Naive thymus-derived CD8-positive, alpha-beta T cell (primary cell): ENCODE data around the gene TPPP. TPM values are rescaled to one million over a fixed set of nuclear protein-coding genes. Genes with fewer than 3 reads are reported as not detected.
"Not testable (repeated sequence)": the region's sequence is repeated elsewhere in the genome, so short reads cannot be mapped to it uniquely, and the experiment has no call there.

Experiments
- ATAC-seq, 2 donors: fragments of 150-1000 bp; cut with Tn5 transposase in 1 of 2; sonication (Bioruptor Pico), chemical (Tn5 transposase) in 1 of 2; 1 replicate in 1 of 2; 2 replicates in 1 of 2; pipeline ENCODE4 v1.10.0; 2021; ENCODE audit warnings: mild to moderate bottlenecking in 2 of 2, moderate library complexity in 2 of 2
- POLR2A ChIA-PET: fragments of 350-600 bp; sonication (Branson Sonifier 250); formaldehyde crosslinking; loops from one replicate; lab custom pipeline; 2021; ENCODE audit warnings: antibody characterized with exemption; lab: Charles Lee
- DNase-seq, 10 donors: peaks; one replicate each; pipeline versions ENCODE4 v3.0.0 to v3.0.0-alpha.2; 2020 to 2022
- H3K27ac Mint-ChIP-seq, 10 donors: one replicate each; pipeline ENCODE4 v1.8.0; 2020 to 2022; ENCODE audit warnings: mild to moderate bottlenecking in 10 of 10, mixed read lengths in 10 of 10, moderate library complexity in 4 of 10, inconsistent platforms in 1 of 10
- H3K27me3 Mint-ChIP-seq, 5 donors: one replicate each; pipeline ENCODE4 v1.8.0; 2021 to 2022; ENCODE audit warnings: mixed read lengths in 5 of 5
- H3K36me3 Mint-ChIP-seq, 3 donors: one replicate each; pipeline ENCODE4 v1.8.0; 2020 to 2022; ENCODE audit warnings: mixed read lengths in 3 of 3, mild to moderate bottlenecking in 2 of 3, inconsistent platforms in 1 of 3
- H3K4me1 Mint-ChIP-seq, 4 donors: one replicate each; pipeline ENCODE4 v1.8.0; 2021 to 2022; ENCODE audit warnings: mixed read lengths in 4 of 4
- H3K4me3 Mint-ChIP-seq, 10 donors: one replicate each; pipeline ENCODE4 v1.8.0; 2020 to 2022; ENCODE audit warnings: mild to moderate bottlenecking in 10 of 10, mixed read lengths in 10 of 10, moderate library complexity in 6 of 10, inconsistent platforms in 1 of 10
- H3K9me3 Mint-ChIP-seq, 9 donors: one replicate each; pipeline ENCODE4 v1.8.0; 2020 to 2022; ENCODE audit warnings: mixed read lengths in 9 of 9, mild to moderate bottlenecking in 3 of 9, inconsistent platforms in 1 of 9, moderate library complexity in 1 of 9
- polyA plus RNA-seq, 3 donors: library from polyadenylated mRNA; unstranded; fragments of 300-500 nt; fragmentation: Illumina TruSeq; gene quantifications; one replicate each; pipeline ENCODE4 v1.2.3, GENCODE V29; 2021
- total RNA-seq, 8 experiments: library from RNA in 2 of 8; stranded (reverse) in 2 of 8; gene quantifications; one replicate each; pipeline ENCODE4 v1.2.3 and lab custom pipeline; 2021 to 2026

The TPPP gene
- total and polyA plus RNA-seq, 5 experiments from 2014 or later, result 0.16 to 0.49 (median 0.25) TPM; not detected in 2

DNA sequence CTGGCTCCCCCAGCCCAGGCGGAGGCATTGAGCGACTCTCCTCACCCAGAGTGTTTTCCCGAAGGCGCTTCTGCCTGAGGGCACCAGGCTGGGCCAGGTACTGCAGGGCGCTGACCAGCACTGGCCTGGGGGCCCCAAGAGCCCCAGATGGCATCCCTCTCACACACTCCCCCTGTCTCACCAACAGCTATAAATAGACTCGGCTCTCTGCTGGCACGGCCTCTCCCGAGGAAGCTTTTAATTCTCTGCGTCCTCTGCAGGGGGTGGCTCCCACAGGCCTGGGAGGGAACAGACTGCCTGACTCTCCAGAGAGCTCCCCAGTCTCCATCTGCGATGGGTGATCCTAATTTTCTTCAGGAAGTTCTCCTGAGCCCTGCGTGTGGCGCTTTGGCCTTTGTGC is 2.9 kb downstream of the TPPP start:
- H3K27ac Mint-ChIP-seq, POLR2A ChIA-PET, DNase-seq, ATAC-seq, H3K4me3 Mint-ChIP-seq, H3K36me3 Mint-ChIP-seq, H3K27me3 Mint-ChIP-seq, H3K9me3 Mint-ChIP-seq, H3K4me1 Mint-ChIP-seq: not testable (repeated sequence)

DNA sequence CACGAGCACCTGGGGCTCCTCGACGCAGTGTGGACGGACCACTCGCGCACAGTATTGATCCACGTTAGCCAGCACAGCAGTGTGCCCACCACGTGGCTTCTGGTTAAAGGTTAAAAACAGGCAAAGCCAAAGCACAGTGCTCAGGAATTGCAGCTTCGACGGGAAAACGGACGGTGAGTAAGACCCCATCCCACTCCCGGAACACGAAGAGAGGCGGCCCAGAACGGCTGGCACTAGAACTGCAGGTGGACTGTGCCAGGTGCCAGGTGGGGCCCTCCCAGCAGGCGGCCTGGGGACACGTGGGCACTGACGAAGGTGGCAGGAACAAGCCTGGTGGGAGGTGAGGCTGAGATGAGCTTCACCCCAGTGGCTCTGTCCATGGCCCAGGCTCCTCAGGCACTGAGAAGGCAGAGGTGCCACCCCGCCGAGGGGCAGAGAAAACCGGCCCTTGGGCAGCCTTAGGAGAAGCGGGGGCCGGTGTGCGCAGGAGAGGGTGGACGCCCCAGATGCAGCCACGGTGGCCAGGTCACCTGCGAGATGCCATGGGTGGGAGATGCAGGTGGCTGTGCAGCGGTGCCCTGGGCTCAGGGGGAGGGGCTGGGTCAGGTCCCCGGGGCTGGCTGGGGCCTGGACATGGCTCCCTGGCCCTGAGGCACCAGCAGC is 4.7 kb downstream of the TPPP start:
- H3K4me3 Mint-ChIP-seq, H3K4me1 Mint-ChIP-seq, DNase-seq, H3K9me3 Mint-ChIP-seq, ATAC-seq, H3K36me3 Mint-ChIP-seq, H3K27ac Mint-ChIP-seq, POLR2A ChIA-PET: not testable (repeated sequence)
- peaks cover 0 to 24% (median 0%) of the 10 kb centered on the region in 5 donors for H3K27me3 Mint-ChIP-seq

DNA sequence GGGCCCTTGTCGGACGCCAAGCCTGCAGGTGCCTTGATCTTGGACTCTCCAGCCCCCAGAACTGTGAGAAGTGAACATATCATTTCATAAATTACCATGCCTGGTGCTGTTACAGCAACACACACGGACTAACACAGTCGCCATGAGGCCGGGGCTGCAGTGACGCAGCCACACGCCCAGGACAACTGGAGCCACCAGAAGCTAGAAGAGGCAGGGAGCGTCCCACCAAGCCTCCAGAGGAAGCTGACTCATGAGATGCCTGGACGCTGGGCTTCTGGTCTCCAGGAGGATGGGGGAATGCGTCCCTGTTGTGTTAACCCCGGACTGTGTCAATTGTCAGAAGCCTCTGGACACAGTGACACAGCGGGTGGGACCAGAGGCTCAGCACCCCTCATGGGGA is 6.2 kb downstream of the TPPP start:
- H3K27ac Mint-ChIP-seq, H3K4me3 Mint-ChIP-seq, H3K9me3 Mint-ChIP-seq, ATAC-seq, DNase-seq, H3K36me3 Mint-ChIP-seq, POLR2A ChIA-PET, H3K4me1 Mint-ChIP-seq: not testable (repeated sequence)
- H3K27me3 Mint-ChIP-seq, result peaks cover 0 to 26% (median 0%) of the 10 kb centered on the region in 5 donors

DNA sequence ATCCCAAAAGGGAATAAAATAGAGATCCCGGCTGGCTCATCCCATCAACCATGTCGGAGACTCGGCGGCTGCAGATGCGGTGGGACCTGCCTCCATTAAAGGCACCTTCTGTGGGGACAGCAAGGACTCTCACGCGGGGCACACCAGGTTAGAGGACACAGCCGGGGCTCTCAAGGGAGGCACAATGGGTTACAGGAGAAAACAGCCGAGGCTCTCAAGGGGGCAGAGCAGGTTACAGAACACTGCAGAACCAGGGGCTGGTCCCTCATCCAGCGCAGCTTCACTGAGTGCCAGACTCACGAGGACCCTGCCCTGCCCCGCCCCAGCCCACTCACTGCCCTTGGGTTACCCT is 7.0 kb downstream of the TPPP start:
- H3K36me3 Mint-ChIP-seq, H3K27ac Mint-ChIP-seq, H3K9me3 Mint-ChIP-seq, POLR2A ChIA-PET, H3K4me1 Mint-ChIP-seq, ATAC-seq, H3K4me3 Mint-ChIP-seq, DNase-seq: not testable (repeated sequence)
- peaks cover 0 to 29% (median 0%) of the 10 kb centered on the region in 5 donors for H3K27me3 Mint-ChIP-seq

DNA sequence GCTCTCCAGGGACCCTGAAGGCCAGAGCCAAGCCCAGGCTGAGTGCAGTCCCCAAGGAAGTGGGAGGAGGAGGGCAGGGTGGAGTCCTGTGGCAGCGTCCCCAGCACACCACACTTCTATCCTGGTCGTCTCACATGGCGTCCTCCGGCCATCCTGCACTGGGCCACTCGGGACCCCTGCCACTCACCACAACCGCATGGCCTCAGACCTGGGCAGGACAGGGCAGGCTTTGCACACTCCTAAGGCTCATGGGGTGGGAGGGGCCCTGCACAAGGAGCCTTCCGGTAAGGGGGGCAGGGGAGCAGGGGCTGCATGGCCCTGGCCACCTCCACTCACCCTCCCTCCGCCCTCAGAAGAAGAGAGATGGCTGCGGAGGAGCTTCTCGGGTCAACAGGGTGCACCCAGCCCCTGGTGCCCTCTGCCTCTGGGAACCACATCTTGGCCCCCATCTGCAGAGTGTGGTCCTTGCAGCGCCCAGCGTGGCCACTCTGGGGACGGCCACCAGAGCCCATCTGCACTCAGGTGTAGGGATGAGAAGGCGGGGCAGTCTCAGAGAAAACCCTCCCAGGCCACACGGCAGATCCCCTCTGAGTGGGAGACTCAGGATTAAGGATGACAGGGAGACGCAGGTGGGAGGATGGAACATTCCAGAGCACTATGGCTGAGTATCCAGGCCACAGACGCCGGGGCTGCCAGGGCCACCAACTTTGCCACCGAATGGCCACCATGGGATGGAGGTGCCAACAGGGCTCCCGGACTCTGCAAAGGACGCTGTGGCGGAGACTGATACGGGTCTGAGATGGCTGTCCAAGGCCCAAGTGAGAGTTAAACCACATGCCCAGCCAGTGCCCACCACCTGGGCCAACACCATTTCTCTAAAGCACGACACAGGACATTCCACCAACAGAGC is 7.6 kb downstream of the TPPP start:
- Mint-ChIP-seq H3K4me3 (no peak overlapping the region), H3K27me3 (peaks cover 0 to 34% (median 0%) of the 10 kb centered on the region in 5 donors), H3K9me3 (peaks cover 0 to 2% (median 0%) of the 10 kb centered on the region in 9 donors), H3K4me1 (no peaks in the 10 kb centered on the region), H3K36me3 (no peaks in the 10 kb centered on the region), H3K27ac (peak overlapping the region in 1 of 10 donors; percentile 29)
- POLR2A ChIA-PET, result no interaction called here
- ATAC-seq (no peak), DNase-seq (peak in 1 of 10 donors; percentile 58)

DNA sequence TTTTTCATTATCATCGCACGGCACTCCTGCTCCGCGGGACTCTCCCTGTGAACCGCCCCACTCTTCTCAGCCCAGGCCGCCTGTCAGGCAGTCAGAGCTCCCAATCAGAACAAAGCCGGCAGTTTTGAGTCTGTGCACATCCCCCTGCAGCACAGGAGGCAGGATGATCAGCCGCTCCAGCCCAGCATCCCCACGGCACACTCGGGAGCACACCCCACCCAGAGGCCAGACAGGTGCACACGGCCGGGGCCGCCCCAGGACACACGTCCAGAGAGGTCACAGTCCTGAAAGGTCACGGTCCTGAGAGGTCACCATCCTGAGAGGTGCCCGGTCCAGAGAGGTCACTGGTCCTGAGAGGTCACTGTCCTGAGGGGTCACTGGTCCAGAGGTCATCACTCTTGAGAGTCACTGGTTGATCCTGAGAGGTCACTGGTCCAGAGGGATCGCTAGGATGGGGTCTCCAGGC is 8.4 kb downstream of the TPPP start:
- Mint-ChIP-seq H3K27ac (no peak overlapping the region), H3K9me3 (peaks cover 0 to 2% (median 0%) of the 10 kb centered on the region in 9 donors), H3K36me3 (no peaks in the 10 kb centered on the region), H3K4me3 (no peak overlapping the region), H3K4me1 (no peaks in the 10 kb centered on the region), H3K27me3 (peaks cover 0 to 34% (median 0%) of the 10 kb centered on the region in 5 donors)
- DNase-seq, result peak in 1 of 10 donors; percentile 53
- POLR2A ChIA-PET, result no interaction called here
- no peak for ATAC-seq

DNA sequence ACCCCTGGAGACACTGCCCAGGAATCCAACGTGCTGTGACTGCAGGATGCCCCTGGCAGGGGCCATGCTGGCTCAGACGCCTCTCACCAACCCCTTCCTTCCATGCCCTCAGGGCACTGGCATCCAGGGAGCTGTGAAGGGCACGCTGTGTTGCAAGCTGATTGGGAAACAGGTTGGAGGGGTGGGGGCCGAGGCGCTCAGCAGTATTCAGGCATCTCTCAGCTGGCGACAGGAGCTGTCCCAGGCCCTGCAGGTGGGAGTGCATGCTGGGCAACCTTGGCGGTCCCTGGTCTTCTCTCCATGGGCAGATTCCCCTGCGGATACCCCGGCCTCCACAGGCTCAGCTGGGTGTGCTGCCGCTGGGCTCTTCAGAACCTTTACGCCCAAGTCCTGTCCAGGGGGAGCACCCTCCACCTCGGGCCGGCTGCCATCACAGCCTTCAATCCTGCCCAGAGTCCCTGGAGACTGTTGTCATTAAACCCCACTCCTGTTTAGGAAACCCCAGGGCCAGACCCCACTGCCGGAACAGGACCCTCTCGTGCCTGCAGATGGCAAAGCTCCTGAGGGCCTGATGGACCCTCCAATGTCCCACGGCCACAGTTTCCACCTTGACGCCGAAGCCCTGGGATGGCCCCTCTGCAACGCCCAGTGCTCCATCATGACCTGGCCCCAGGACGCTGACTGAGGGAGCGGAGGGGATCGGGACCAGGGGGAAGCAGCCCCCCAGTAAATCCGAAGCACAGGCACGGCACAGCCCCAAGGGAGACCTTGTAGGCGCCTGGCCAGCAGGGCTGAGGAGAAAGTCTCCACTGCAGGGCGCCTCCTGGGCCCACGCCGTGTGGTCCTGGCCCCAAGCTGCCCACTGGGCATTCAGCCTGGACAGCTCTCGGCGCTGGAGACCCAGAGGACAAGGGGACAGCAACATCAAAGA is 9.3 kb downstream of the TPPP start:
- no peaks in the 10 kb centered on the region for H3K36me3 Mint-ChIP-seq
- peaks cover 0 to 34% (median 0%) of the 10 kb centered on the region in 5 donors for H3K27me3 Mint-ChIP-seq
- no peaks in the 10 kb centered on the region for H3K4me1 Mint-ChIP-seq
- no peak overlapping the region for H3K27ac Mint-ChIP-seq
- H3K9me3 Mint-ChIP-seq, result peaks cover 0 to 2% (median 0%) of the 10 kb centered on the region in 9 donors
- POLR2A ChIA-PET, result no interaction called here
- H3K4me3 Mint-ChIP-seq, result no peak overlapping the region
- no peak for ATAC-seq
- DNase-seq, result peak in 1 of 10 donors; percentile 63

DNA sequence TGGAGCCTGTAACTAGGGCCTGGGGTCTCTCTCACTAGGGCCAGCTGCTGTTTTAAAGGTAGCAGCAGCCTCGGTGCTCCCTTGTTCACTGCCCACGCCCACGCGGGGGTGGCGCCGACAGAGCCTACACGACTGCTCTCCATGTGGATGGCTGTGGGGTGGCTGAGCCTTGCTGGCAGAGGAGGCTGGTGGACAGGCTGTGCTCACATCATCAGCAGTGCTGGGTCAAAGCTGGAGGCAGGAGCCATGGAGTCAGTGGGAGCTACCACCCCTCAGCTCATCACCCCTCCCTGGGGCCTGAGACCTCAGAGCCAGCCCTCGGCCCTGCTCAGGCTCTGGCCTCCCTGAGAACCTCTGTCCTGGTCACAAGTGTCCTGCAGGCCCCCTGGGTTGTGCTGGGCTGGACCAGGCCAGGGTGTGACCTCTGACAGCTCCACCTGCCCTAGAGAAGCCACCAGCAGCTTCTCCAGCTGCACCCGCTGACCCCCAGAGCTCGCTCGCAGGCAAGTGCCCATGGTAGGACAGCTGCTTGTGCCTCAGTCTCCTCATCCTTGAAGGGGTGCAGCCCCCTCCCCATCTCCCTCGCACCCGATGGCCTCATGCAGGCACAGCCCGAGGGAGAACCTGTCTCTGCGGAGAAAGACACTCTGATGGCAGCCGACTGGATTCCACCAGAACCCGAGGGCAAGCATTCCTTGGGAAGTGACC is 10.3 kb downstream of the TPPP start:
- peak in 1 of 10 donors; percentile 51 for DNase-seq
- H3K4me3 Mint-ChIP-seq, POLR2A ChIA-PET, H3K27ac Mint-ChIP-seq, ATAC-seq, H3K4me1 Mint-ChIP-seq, H3K9me3 Mint-ChIP-seq, H3K36me3 Mint-ChIP-seq: not testable (repeated sequence)
- H3K27me3 Mint-ChIP-seq, result peaks cover 0 to 34% (median 0%) of the 10 kb centered on the region in 5 donors

DNA sequence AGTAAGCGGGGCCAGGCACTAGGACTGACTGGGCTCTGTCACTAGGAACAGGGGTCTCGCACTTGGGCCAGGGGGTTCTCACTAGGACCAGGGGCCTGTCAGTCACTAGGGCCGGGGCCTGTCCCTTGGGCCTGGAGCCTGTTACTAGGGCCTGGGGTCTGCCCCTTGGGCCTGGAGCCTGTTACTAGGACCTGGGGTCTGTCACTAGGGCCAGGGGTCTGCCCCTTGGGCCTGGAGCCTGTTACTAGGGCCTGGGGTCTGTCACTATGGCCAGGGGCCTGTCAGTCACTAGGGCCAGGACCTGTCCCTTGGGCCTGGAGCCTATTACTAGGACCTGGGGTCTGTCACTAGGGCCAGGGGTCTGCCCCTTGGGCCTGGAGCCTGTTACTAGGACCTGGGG is 10.9 kb downstream of the TPPP start:
- not testable (repeated sequence) for H3K9me3 Mint-ChIP-seq, H3K36me3 Mint-ChIP-seq

DNA sequence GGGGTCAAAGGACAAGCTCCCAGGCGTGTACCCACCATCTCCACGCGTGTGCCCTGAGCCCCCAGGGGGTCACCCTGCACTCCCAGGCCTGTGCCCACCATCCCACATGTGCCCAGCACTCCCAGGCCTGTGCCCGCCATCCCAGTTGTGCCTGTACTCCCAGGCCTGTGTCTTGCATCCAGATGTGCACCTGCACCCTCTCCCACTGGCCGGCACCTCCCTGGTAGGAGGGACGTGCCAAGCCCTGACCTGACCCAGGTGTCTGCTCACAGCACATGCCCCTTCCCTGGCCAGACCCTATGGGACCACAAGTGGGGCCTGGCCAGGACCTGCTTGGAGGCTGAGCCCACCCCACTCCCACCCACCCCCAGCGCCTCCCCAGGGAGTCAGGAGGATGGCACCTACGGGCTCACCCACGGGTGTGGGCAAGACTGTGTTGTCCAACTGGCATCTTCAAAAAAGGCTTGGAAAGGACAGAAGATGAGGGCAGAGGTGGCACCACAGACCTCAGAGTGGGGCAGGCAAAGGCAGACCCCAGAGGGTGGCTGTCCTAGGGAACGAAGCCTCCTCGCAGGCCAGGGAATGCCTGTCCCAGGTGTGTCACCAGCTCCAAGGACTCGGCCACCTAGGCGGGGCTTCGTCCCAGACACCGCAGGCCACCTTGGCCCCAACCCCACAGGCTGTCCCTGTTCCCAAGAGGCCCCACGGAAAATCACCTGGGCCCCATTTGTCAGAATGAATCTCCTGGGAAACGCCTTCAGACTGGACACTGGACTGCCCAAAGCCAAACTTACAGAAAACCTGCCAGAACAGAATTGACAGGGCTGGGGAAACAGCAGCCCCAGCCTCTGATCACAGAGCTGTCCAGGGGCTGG is 11.6 kb downstream of the TPPP start:
- H3K36me3 Mint-ChIP-seq, H3K4me3 Mint-ChIP-seq, H3K27ac Mint-ChIP-seq, POLR2A ChIA-PET, DNase-seq, H3K9me3 Mint-ChIP-seq, H3K4me1 Mint-ChIP-seq, ATAC-seq: not testable (repeated sequence)
- peaks cover 0 to 35% (median 0%) of the 10 kb centered on the region in 5 donors for H3K27me3 Mint-ChIP-seq

More for the DNA sequence above, 10.9 kb downstream of the TPPP start:
- POLR2A ChIA-PET, H3K4me1 Mint-ChIP-seq, ATAC-seq, H3K4me3 Mint-ChIP-seq, H3K27ac Mint-ChIP-seq: not testable (repeated sequence)
- peak in 1 of 10 donors; percentile 13 for DNase-seq
- peaks cover 0 to 34% (median 0%) of the 10 kb centered on the region in 5 donors for H3K27me3 Mint-ChIP-seq

DNA sequence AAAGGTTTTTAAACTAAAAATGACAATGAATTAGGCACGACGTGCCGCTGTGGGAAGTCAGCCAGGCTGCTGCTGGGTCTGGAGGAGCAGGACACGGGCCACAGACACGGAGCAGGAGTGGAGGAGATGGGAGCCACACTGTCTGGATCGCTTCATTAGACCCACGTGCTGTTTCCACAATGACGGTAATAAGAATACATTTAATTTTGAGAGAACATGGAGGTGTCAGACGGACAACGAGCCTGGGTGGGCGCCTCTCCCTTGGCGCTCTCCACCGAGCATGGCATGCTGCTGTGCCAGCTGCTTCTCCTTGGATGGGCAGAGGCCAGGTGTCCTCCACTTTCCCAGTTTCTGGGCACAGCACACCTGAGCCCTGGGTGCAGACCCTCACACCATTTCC is 12.3 kb downstream of the TPPP start:
- H3K9me3 Mint-ChIP-seq, ATAC-seq, H3K4me1 Mint-ChIP-seq, H3K36me3 Mint-ChIP-seq, POLR2A ChIA-PET, DNase-seq: not testable (repeated sequence)
- H3K4me3 Mint-ChIP-seq, result peak overlapping the region in 1 of 10 donors; percentile 45
- peaks cover 0 to 39% (median 0%) of the 10 kb centered on the region in 5 donors for H3K27me3 Mint-ChIP-seq
- H3K27ac Mint-ChIP-seq, result peak overlapping the region in 1 of 10 donors; percentile 9
